Activated naive CD8-positive, alpha-beta T cell (primary cell): ENCODE results near the gene TMEM170A.
A peak's percentile ranks its signal among the peaks of the same experiment; 100 is the strongest.
"Not testable (repeated sequence)": the region's sequence is repeated elsewhere in the genome, so short reads cannot be mapped to it uniquely, and the experiment has no call there.

Experiments used
- H3K27ac Mint-ChIP-seq: one replicate; pipeline ENCODE4 v1.8.0; 2021; ENCODE audit warnings: mixed read lengths
- H3K27me3 Mint-ChIP-seq: one replicate; pipeline ENCODE4 v1.8.0; 2021; ENCODE audit warnings: mixed read lengths
- H3K36me3 Mint-ChIP-seq: one replicate; pipeline ENCODE4 v1.8.0; 2021; ENCODE audit warnings: mixed read lengths
- H3K4me1 Mint-ChIP-seq: one replicate; pipeline ENCODE4 v1.8.0; 2021; ENCODE audit warnings: low read depth, mixed read lengths
- H3K4me3 Mint-ChIP-seq: one replicate; pipeline ENCODE4 v1.8.0; 2021; ENCODE audit warnings: mild to moderate bottlenecking, mixed read lengths
- H3K9me3 Mint-ChIP-seq: one replicate; pipeline ENCODE4 v1.8.0; 2021; ENCODE audit warnings: low read depth, mixed read lengths

Gene TMEM170A

GRCh38 chr16:75445298-75445697, 19.2 kb downstream of the TMEM170A start:
- no peak overlapping the region for H3K4me3 Mint-ChIP-seq
- no peaks in the 10 kb centered on the region for H3K9me3 Mint-ChIP-seq
- no peak overlapping the region for H3K27ac Mint-ChIP-seq
- H3K4me1 Mint-ChIP-seq, result no peaks in the 10 kb centered on the region
- H3K36me3 Mint-ChIP-seq, result peaks cover 3% of the 10 kb centered on the region
- H3K27me3 Mint-ChIP-seq, result no peaks in the 10 kb centered on the region

- Mint-ChIP-seq H3K27me3 (no peaks in the 10 kb centered on the region), H3K4me1 (no peaks in the 10 kb centered on the region), H3K9me3 (no peaks in the 10 kb centered on the region), H3K4me3 (no peak overlapping the region), H3K36me3 (no peaks in the 10 kb centered on the region), H3K27ac (no peak overlapping the region)
Measured at GRCh38 chr16:75443298-75443697, 21.2 kb downstream of the TMEM170A start.

GRCh38 chr16:75433732-75434413, 30.6 kb downstream of the TMEM170A start:
- peaks cover 32% of the 10 kb centered on the region for H3K4me1 Mint-ChIP-seq
- H3K27me3 Mint-ChIP-seq, result no peaks in the 10 kb centered on the region
- peak overlapping the region; percentile 91 for H3K4me3 Mint-ChIP-seq
- peak overlapping the region; percentile 96 for H3K27ac Mint-ChIP-seq
- H3K36me3 Mint-ChIP-seq, result peaks cover 2% of the 10 kb centered on the region
- no peaks in the 10 kb centered on the region for H3K9me3 Mint-ChIP-seq

GRCh38 chr16:75432828-75433731, 31.4 kb downstream of the TMEM170A start, which contains the start of gene CFDP1:
CFDP1 (minus strand) TSS chr16:75433503; CDS start chr16:75433352, 151 bp downstream.
- Mint-ChIP-seq H3K27ac (peak within 1 kb of the TSS; percentile 98), H3K4me1 (peaks cover 33% of the 10 kb centered on the region), H3K9me3 (no peaks in the 10 kb centered on the region), H3K4me3 (peak within 1 kb of the TSS; percentile 91), H3K27me3 (no peaks in the 10 kb centered on the region), H3K36me3 (peaks cover 2% of the 10 kb centered on the region)

- Mint-ChIP-seq H3K4me3 (no peak overlapping the region), H3K36me3 (peaks cover 7% of the 10 kb centered on the region), H3K27ac (peak overlapping the region; percentile 16), H3K9me3 (no peaks in the 10 kb centered on the region), H3K27me3 (no peaks in the 10 kb centered on the region), H3K4me1 (peaks cover 42% of the 10 kb centered on the region)
Measured at GRCh38 chr16:75429621-75430403, 34.7 kb downstream of the TMEM170A start.

- H3K4me3 Mint-ChIP-seq, H3K27ac Mint-ChIP-seq, H3K27me3 Mint-ChIP-seq, H3K36me3 Mint-ChIP-seq, H3K9me3 Mint-ChIP-seq: not testable (repeated sequence)
- H3K4me1 Mint-ChIP-seq, result peaks cover 36% of the 10 kb centered on the region
Measured at GRCh38 chr16:75426524-75426923, 38.0 kb downstream of the TMEM170A start.

GRCh38 chr16:75424105-75424762, 40.3 kb downstream of the TMEM170A start:
- H3K9me3 Mint-ChIP-seq, H3K36me3 Mint-ChIP-seq, H3K27me3 Mint-ChIP-seq, H3K27ac Mint-ChIP-seq, H3K4me3 Mint-ChIP-seq: not testable (repeated sequence)
- H3K4me1 Mint-ChIP-seq, result peaks cover 37% of the 10 kb centered on the region

GRCh38 chr16:75423723-75424104, 40.8 kb downstream of the TMEM170A start:
- peaks cover 5% of the 10 kb centered on the region for H3K36me3 Mint-ChIP-seq
- no peak overlapping the region for H3K4me3 Mint-ChIP-seq
- H3K4me1 Mint-ChIP-seq, result peaks cover 34% of the 10 kb centered on the region
- peak overlapping the region; percentile 16 for H3K27ac Mint-ChIP-seq
- H3K9me3 Mint-ChIP-seq, result no peaks in the 10 kb centered on the region
- H3K27me3 Mint-ChIP-seq, result no peaks in the 10 kb centered on the region

- Mint-ChIP-seq H3K4me3 (peak overlapping the region; percentile 8), H3K27me3 (no peaks in the 10 kb centered on the region), H3K36me3 (no peaks in the 10 kb centered on the region), H3K9me3 (no peaks in the 10 kb centered on the region), H3K4me1 (peaks cover 38% of the 10 kb centered on the region), H3K27ac (peak overlapping the region; percentile 87)
Measured at GRCh38 chr16:75421820-75422126, 42.7 kb downstream of the TMEM170A start.

GRCh38 chr16:75420987-75421819, 43.3 kb downstream of the TMEM170A start:
- Mint-ChIP-seq H3K36me3 (no peaks in the 10 kb centered on the region), H3K27ac (peak overlapping the region; percentile 87), H3K4me1 (peaks cover 38% of the 10 kb centered on the region), H3K9me3 (no peaks in the 10 kb centered on the region), H3K27me3 (no peaks in the 10 kb centered on the region), H3K4me3 (peak overlapping the region; percentile 54)

GRCh38 chr16:75416904-75417565, 47.5 kb downstream of the TMEM170A start:
- no peak overlapping the region for H3K27ac Mint-ChIP-seq
- H3K36me3 Mint-ChIP-seq, result peaks cover 5% of the 10 kb centered on the region
- H3K9me3 Mint-ChIP-seq, result no peaks in the 10 kb centered on the region
- no peaks in the 10 kb centered on the region for H3K27me3 Mint-ChIP-seq
- H3K4me3 Mint-ChIP-seq, result no peak overlapping the region
- peaks cover 48% of the 10 kb centered on the region for H3K4me1 Mint-ChIP-seq

GRCh38 chr16:75415169-75415905, 49.2 kb downstream of the TMEM170A start:
- H3K4me3 Mint-ChIP-seq, result no peak overlapping the region
- peaks cover 5% of the 10 kb centered on the region for H3K36me3 Mint-ChIP-seq
- H3K27me3 Mint-ChIP-seq, result no peaks in the 10 kb centered on the region
- H3K4me1 Mint-ChIP-seq, result peaks cover 32% of the 10 kb centered on the region
- H3K9me3 Mint-ChIP-seq, result no peaks in the 10 kb centered on the region
- H3K27ac Mint-ChIP-seq, result no peak overlapping the region

- Mint-ChIP-seq H3K27me3 (no peaks in the 10 kb centered on the region), H3K27ac (no peak overlapping the region), H3K9me3 (no peaks in the 10 kb centered on the region), H3K4me3 (no peak overlapping the region), H3K36me3 (peaks cover 7% of the 10 kb centered on the region), H3K4me1 (peaks cover 28% of the 10 kb centered on the region)
Measured at GRCh38 chr16:75413951-75414350, 50.5 kb downstream of the TMEM170A start.
